GF-D8 (cell line): ENCODE data around the gene GDF10.

Experiments used
- DNase-seq: peaks from one replicate; lab custom pipeline; 2025; lab: John Stamatoyannopoulos, UW

GDF10 gene

GRCh38 chr10:47299611-47300428, at the start of gene GDF10:
Gene GDF10 (plus strand): TSS chr10:47300197. CDS start chr10:47300652, 455 bp downstream.
- DNase-seq, result no peak

- DNase-seq, result no peak
Measured at GRCh38 chr10:47252093-47252780, 47.8 kb upstream of the GDF10 start.

GRCh38 chr10:47253030-47253637, 46.9 kb upstream of the GDF10 start:
- DNase-seq, result no peak

GRCh38 chr10:47253651-47254375, 46.2 kb upstream of the GDF10 start:
- DNase-seq, result no peak

- no peak for DNase-seq
Measured at GRCh38 chr10:47254611-47255010, 45.4 kb upstream of the GDF10 start.

GRCh38 chr10:47255033-47255813, 44.8 kb upstream of the GDF10 start:
- no peak for DNase-seq

- DNase-seq, result no peak
Measured at GRCh38 chr10:47255866-47256265, 44.1 kb upstream of the GDF10 start.

GRCh38 chr10:47256751-47257336, 43.2 kb upstream of the GDF10 start:
- no peak for DNase-seq

- peak; percentile 12 for DNase-seq
Measured at GRCh38 chr10:47257396-47258120, 42.4 kb upstream of the GDF10 start.

GRCh38 chr10:47258921-47259320, 41.1 kb upstream of the GDF10 start:
- no peak for DNase-seq

GRCh38 chr10:47259466-47259865, 40.5 kb upstream of the GDF10 start:
- DNase-seq, result no peak

GRCh38 chr10:47260505-47261111, 39.4 kb upstream of the GDF10 start:
- DNase-seq, result no peak

- DNase-seq, result no peak
Measured at GRCh38 chr10:47261121-47261520, 38.9 kb upstream of the GDF10 start.

- DNase-seq, result no peak
Measured at GRCh38 chr10:47261556-47261955, 38.4 kb upstream of the GDF10 start.

- DNase-seq, result no peak
Measured at GRCh38 chr10:47262606-47263533, 37.1 kb upstream of the GDF10 start.

GRCh38 chr10:47264797-47265281, 35.2 kb upstream of the GDF10 start:
- DNase-seq, result no peak

- no peak for DNase-seq
Measured at GRCh38 chr10:47266602-47267001, 33.4 kb upstream of the GDF10 start.

GRCh38 chr10:47268696-47269095, 31.3 kb upstream of the GDF10 start:
- DNase-seq, result no peak

GRCh38 chr10:47269294-47269693, 30.7 kb upstream of the GDF10 start:
- no peak for DNase-seq
